ENCODE data around the gene ZNF394.
"Not testable (repeated sequence)": the region's sequence is repeated elsewhere in the genome, so short reads cannot be mapped to it uniquely, and the experiment has no call there.

Gene ZNF394

GRCh38 chr7:99499721-99500636 lies at the start of gene ZNF394:
TSS of gene ZNF394 (minus strand) at chr7:99500281. CDS start at chr7:99500093, 188 bp downstream.
- DNase-seq: peak; percentile 92

GRCh38 chr7:99549545-99549944 lies 49.5 kb upstream of the ZNF394 start:
- not testable (repeated sequence) for DNase-seq

- DNase-seq: not testable (repeated sequence)
These were observed 45.2 kb upstream of the ZNF394 start for GRCh38 chr7:99545308-99545707.

GRCh38 chr7:99543916-99544315 lies 43.8 kb upstream of the ZNF394 start:
- DNase-seq: no peak

- DNase-seq: no peak
These were observed 43.1 kb upstream of the ZNF394 start for GRCh38 chr7:99543081-99543671.

GRCh38 chr7:99541212-99541611 lies 41.1 kb upstream of the ZNF394 start:
- no peak for DNase-seq

- no peak for DNase-seq
These were observed 40.5 kb upstream of the ZNF394 start for GRCh38 chr7:99540542-99540941.

GRCh38 chr7:99539213-99539811 lies 39.2 kb upstream of the ZNF394 start:
- DNase-seq: no peak

GRCh38 chr7:99535667-99536066 lies 35.6 kb upstream of the ZNF394 start:
- DNase-seq: no peak

GRCh38 chr7:99531354-99531765 lies 31.3 kb upstream of the ZNF394 start:
- no peak for DNase-seq

GRCh38 chr7:99525713-99526440 lies 25.8 kb upstream of the ZNF394 start:
- DNase-seq: no peak

GRCh38 chr7:99521399-99521798 lies 21.3 kb upstream of the ZNF394 start:
- no peak for DNase-seq

- no peak for DNase-seq
These were observed 14.0 kb upstream of the ZNF394 start for GRCh38 chr7:99514050-99514449.

- DNase-seq: no peak
These were observed 5.2 kb upstream of the ZNF394 start for GRCh38 chr7:99505324-99505662.

- DNase-seq: peak; percentile 92
These were observed 4.7 kb upstream of the ZNF394 start, which contains the start of gene ZKSCAN5 for GRCh38 chr7:99504603-99505323. TSS of gene ZKSCAN5 (plus strand) at chr7:99504662. CDS start at chr7:99506045, 1,383 bp downstream.

GRCh38 chr7:99504281-99504602 lies 4.2 kb upstream of the ZNF394 start:
- DNase-seq: peak; percentile 98

GRCh38 chr7:99501236-99501635 lies 1.2 kb upstream of the ZNF394 start:
- not testable (repeated sequence) for DNase-seq

GRCh38 chr7:99500637-99501009 lies 542 bp upstream of the ZNF394 start:
- no peak for DNase-seq

- peak; percentile 36 for DNase-seq
These were observed 735 bp downstream of the ZNF394 start for GRCh38 chr7:99499371-99499720.

- DNase-seq: no peak
These were observed 1.5 kb downstream of the ZNF394 start for GRCh38 chr7:99498546-99498944.

- DNase-seq: no peak
These were observed 2.1 kb downstream of the ZNF394 start for GRCh38 chr7:99497766-99498545.

- no peak for DNase-seq
These were observed 6.3 kb downstream of the ZNF394 start for GRCh38 chr7:99493823-99494222.
